Upper lobe of left lung (tissue), 6 donors: ENCODE data around the gene SQSTM1. TPM values are rescaled to one million over a fixed set of nuclear protein-coding genes. Genes with fewer than 3 reads are reported as not detected.

ENCODE experiments used
- ATAC-seq, 2 donors: fragments of 200-7000 bp; cut with Tn5 transposase; one replicate each; pipeline ENCODE4 v1.9.1; 2022; ENCODE audit warnings: mild to moderate bottlenecking in 2 of 2, moderate library complexity in 2 of 2; ENCODE audit not compliant: low FRiP score in 2 of 2
- DNase-seq, 2 donors: peaks; one replicate each; pipeline ENCODE4 v3.0.0-alpha.2; 2019 to 2020
- H3K27ac ChIP-seq, 4 donors: fragments of 200-600 bp; sonication (generic); one replicate each; pipeline ENCODE4 v1.5.1; 2016 to 2019
- H3K27me3 ChIP-seq, 4 donors: fragments of 200-600 bp; sonication (generic); one replicate each; pipeline ENCODE4 v1.5.1; 2017 to 2019
- H3K36me3 ChIP-seq, 4 donors: fragments of 200-600 bp; sonication (generic); one replicate each; pipeline ENCODE4 v1.5.1; 2016 to 2019
- H3K4me1 ChIP-seq, 4 donors: fragments of 200-600 bp; sonication (generic); one replicate each; pipeline ENCODE4 v1.5.1; 2018 to 2019
- H3K4me3 ChIP-seq, 4 donors: fragments of 200-600 bp; sonication (generic); one replicate each; pipeline ENCODE4 v1.5.1; 2017 to 2019; ENCODE audit warnings: mild to moderate bottlenecking in 2 of 4, moderate library complexity in 1 of 4
- H3K9me3 ChIP-seq, 4 donors: fragments of 200-600 bp; sonication (generic); one replicate each; pipeline ENCODE4 v1.5.1; 2018 to 2019
- EP300 ChIP-seq, 4 donors: sonication (generic); formaldehyde crosslinking; IDR thresholded peaks; one replicate each; pipeline ENCODE4 v1.5.1; 2017; ENCODE audit warnings: antibody characterized with exemption in 4 of 4, control low read depth in 2 of 4
- POLR2A ChIP-seq, 4 donors: fragments of 450-650 bp; IDR thresholded peaks; one replicate each; pipeline ENCODE4 v1.5.1; 2016 to 2017; ENCODE audit warnings: antibody characterized with exemption in 4 of 4, mild to moderate bottlenecking in 2 of 4
- POLR2AphosphoS5 ChIP-seq, 2 donors: sonication (generic); formaldehyde crosslinking; IDR thresholded peaks; one replicate each; pipeline ENCODE4 v1.5.1; 2017; ENCODE audit warnings: antibody characterized with exemption in 2 of 2
- WGBS, 2 donors: methylation state at CpG; one replicate each; pipeline ENCODE4 v1.1.5; 2017 to 2018; 5-methylcytosine and 5-hydroxymethylcytosine counted together
- total RNA-seq, 6 donors: library from RNA; depleted of rRNA in 4 of 6; stranded (reverse); fragments of >200 nt in 4 of 6; gene quantifications; one replicate each; pipeline versions ENCODE4 v1.1.0 to v1.2.1, GENCODE V29; 2016 to 2021
- TF ChIP-seq, protein P1 (sequence below), 6 experiments: fragments of 450-650 bp in 4 of 6; fragments of 200-600 bp in 2 of 6; sonication (generic) in 2 of 6; IDR thresholded peaks; one replicate each; pipeline ENCODE4 v1.5.1; 2016 to 2019; ENCODE audit warnings: antibody characterized with exemption in 6 of 6
- donor health status: DM: no; HTN: no; CAD: no; lungs with moderate emphysema.
- donor health status: DM: no; HTN: yes; CAD: no; lungs with severe emphysema.

The SQSTM1 gene
- total RNA-seq, 6 donors from 2014 or later = 390 to 666 (median 574) TPM

DNA sequence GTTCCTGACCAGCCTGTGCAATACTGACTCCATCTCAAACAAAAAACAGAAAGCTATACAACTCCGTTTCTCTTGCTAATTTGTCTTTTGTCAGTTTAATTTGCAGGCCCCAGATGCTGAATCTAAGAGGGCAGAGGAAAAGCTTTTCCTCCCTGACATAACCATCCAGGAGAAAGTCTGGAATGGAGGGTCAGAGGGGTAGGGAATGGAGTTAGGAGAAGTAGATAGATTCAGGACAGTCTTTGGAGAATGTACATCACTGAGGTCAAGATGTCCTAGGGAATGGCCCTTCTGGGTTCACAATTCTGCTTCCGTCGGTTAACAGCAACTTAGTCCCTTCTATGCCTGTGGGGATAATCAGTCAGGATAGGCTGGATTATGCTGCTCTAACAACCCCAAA lies 6.6 kb upstream of the SQSTM1 start:
- 79 to 86% methylated on average over 3 of the region's 3 CpGs for WGBS, 2 donors
- ATAC-seq = no peak
- H3K36me3 ChIP-seq = peaks cover 0 to 21% (median 8%) of the 10 kb centered on the region in 4 donors

DNA sequence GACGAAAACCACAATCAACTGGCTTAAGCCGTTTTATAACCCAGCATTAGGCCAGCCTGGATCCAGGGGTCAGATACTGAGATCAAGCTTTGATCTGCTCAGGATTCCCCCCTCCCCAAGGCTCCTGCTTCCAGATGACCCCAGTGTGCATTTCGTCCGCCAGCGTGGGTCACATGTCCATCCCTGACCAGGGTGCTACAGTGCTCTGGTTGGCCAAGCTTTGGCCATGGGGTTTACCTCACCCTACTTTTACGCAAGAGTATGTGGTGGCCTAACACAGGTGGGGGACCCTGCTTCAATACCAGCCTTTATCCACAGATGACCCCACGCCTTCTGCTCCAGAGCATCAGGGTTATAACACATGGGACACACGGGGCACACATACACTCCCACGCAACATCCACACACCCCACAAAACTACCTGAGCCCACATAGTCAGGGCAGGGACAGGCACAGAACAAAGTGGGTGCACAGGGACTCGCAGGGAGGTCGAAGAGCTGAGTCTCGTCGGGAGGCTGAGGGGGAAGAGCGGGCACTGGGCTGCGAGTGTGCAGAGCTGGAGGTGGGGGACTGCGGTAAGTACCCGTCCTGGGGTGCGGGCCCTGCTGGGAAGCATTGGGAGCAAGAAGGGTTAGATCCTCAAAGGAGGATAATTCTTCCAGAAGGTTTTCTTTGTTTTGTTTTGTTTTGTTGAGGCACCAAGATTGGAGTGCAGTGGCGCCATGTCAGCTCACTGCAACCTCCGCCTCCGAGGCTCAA lies 5.0 kb upstream of the SQSTM1 start:
- ATAC-seq (no peak), DNase-seq (no peak)
- H3K27me3 ChIP-seq = no peaks in the 10 kb centered on the region
- 98% methylated on average over 17 to 21 of the region's 21 CpGs for WGBS, 2 donors
- TF ChIP-seq, protein P1, sequence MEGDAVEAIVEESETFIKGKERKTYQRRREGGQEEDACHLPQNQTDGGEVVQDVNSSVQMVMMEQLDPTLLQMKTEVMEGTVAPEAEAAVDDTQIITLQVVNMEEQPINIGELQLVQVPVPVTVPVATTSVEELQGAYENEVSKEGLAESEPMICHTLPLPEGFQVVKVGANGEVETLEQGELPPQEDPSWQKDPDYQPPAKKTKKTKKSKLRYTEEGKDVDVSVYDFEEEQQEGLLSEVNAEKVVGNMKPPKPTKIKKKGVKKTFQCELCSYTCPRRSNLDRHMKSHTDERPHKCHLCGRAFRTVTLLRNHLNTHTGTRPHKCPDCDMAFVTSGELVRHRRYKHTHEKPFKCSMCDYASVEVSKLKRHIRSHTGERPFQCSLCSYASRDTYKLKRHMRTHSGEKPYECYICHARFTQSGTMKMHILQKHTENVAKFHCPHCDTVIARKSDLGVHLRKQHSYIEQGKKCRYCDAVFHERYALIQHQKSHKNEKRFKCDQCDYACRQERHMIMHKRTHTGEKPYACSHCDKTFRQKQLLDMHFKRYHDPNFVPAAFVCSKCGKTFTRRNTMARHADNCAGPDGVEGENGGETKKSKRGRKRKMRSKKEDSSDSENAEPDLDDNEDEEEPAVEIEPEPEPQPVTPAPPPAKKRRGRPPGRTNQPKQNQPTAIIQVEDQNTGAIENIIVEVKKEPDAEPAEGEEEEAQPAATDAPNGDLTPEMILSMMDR (IDR thresholded peaks at IDR 0.05) = no peak
- no peak for TF ChIP-seq EP300 (IDR thresholded peaks at IDR 0.05)
- no peak for TF ChIP-seq POLR2A (IDR thresholded peaks at IDR 0.05)
- TF ChIP-seq POLR2AphosphoS5 (IDR thresholded peaks at IDR 0.05) = no peak
- H3K4me3 ChIP-seq = no peak overlapping the region
- H3K27ac ChIP-seq = no peak overlapping the region
- peaks cover 0 to 21% (median 8%) of the 10 kb centered on the region in 4 donors for H3K36me3 ChIP-seq
- no peaks in the 10 kb centered on the region for H3K9me3 ChIP-seq
- peaks cover 30 to 42% (median 39%) of the 10 kb centered on the region in 4 donors for H3K4me1 ChIP-seq

More for the DNA sequence above, 6.6 kb upstream of the SQSTM1 start:
- no peaks in the 10 kb centered on the region for H3K27me3 ChIP-seq
- no peak overlapping the region for H3K4me3 ChIP-seq
- peaks cover 18 to 28% (median 24%) of the 10 kb centered on the region in 4 donors for H3K4me1 ChIP-seq
- H3K27ac ChIP-seq = no peak overlapping the region
- TF ChIP-seq, protein P1 (IDR thresholded peaks at IDR 0.05) = no peak
- H3K9me3 ChIP-seq = no peaks in the 10 kb centered on the region
- no peak for DNase-seq

GRCh38 chr5:179816401-179816795 lies 4.3 kb upstream of the SQSTM1 start:
- peak overlapping the region in 3 of 4 donors; percentile 51 to 61 (median 54) for H3K4me3 ChIP-seq
- DNase-seq (no peak), ATAC-seq (no peak)
- H3K36me3 ChIP-seq = peaks cover 0 to 21% (median 8%) of the 10 kb centered on the region in 4 donors
- no peaks in the 10 kb centered on the region for H3K9me3 ChIP-seq
- peaks cover 30 to 42% (median 39%) of the 10 kb centered on the region in 4 donors for H3K4me1 ChIP-seq
- H3K27ac ChIP-seq = peak overlapping the region in 3 of 4 donors; percentile 58 to 81 (median 74)
- TF ChIP-seq POLR2AphosphoS5 (IDR thresholded peaks at IDR 0.05) = no peak
- TF ChIP-seq POLR2A (IDR thresholded peaks at IDR 0.05) = no peak
- TF ChIP-seq EP300 (IDR thresholded peaks at IDR 0.05) = no peak
- no peaks in the 10 kb centered on the region for H3K27me3 ChIP-seq
- WGBS, 2 donors = 52 to 54% methylated on average over 19 to 23 of the region's 23 CpGs

- 4 to 10% methylated on average over 3 to 20 of the region's 72 CpGs for WGBS, 2 donors
- H3K36me3 ChIP-seq = peaks cover 0 to 22% (median 8%) of the 10 kb centered on the region in 4 donors
- H3K27me3 ChIP-seq = no peaks in the 10 kb centered on the region
- peak in 1 of 2 donors; percentile 90 for DNase-seq
- peak overlapping the region; percentile 32 to 61 (median 52) for H3K4me3 ChIP-seq
- H3K9me3 ChIP-seq = no peaks in the 10 kb centered on the region
- H3K4me1 ChIP-seq = peaks cover 31 to 44% (median 41%) of the 10 kb centered on the region in 4 donors
- peak in 1 of 4 donors; percentile 35 for TF ChIP-seq POLR2A (IDR thresholded peaks at IDR 0.05)
- TF ChIP-seq, protein P1 (IDR thresholded peaks at IDR 0.05) = peak in 1 of 6 experiments; percentile 12
- TF ChIP-seq EP300 (IDR thresholded peaks at IDR 0.05) = no peak
- no peak for TF ChIP-seq POLR2AphosphoS5 (IDR thresholded peaks at IDR 0.05)
- H3K27ac ChIP-seq = peak overlapping the region; percentile 6 to 81 (median 66)
- ATAC-seq = no peak
These were observed 3.8 kb upstream of the SQSTM1 start for GRCh38 chr5:179816796-179817469.

DNA sequence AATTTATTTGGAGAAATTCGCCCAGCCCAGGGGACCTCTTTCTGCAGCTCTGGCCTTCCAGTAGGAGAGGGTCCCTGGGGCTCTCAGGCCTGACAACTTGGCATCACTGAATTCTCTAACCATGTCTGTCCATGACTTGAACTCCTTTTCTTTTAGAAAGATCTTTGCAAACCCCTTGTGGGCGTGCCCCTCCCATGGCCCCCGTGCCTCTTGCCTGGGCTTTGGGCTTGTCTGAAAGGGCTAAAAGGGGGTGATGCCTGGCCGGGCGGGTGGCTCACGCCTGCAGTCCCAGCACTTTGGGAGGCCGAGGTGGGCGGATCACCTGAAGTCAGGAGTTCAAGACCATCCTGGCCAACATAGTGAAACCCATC lies 3.2 kb upstream of the SQSTM1 start:
- H3K36me3 ChIP-seq = peaks cover 0 to 22% (median 5%) of the 10 kb centered on the region in 4 donors
- ATAC-seq = no peak
- peak overlapping the region in 3 of 4 donors; percentile 58 to 81 (median 74) for H3K27ac ChIP-seq
- peak overlapping the region in 3 of 4 donors; percentile 51 to 61 (median 54) for H3K4me3 ChIP-seq
- 85 to 87% methylated on average over 8 of the region's 8 CpGs for WGBS, 2 donors
- peaks cover 36 to 49% (median 46%) of the 10 kb centered on the region in 4 donors for H3K4me1 ChIP-seq
- no peaks in the 10 kb centered on the region for H3K9me3 ChIP-seq
- no peak for TF ChIP-seq EP300 (IDR thresholded peaks at IDR 0.05)
- TF ChIP-seq POLR2A (IDR thresholded peaks at IDR 0.05) = no peak
- TF ChIP-seq, protein P1 (IDR thresholded peaks at IDR 0.05) = peak in 1 of 6 experiments; percentile 1
- no peaks in the 10 kb centered on the region for H3K27me3 ChIP-seq
- no peak for DNase-seq
